DMS153 treated with DMSO at 0.1 percent for 48 hours (cell line): ENCODE results near the gene TEDC2.
A peak's percentile ranks its signal among the peaks of the same experiment; 100 is the strongest.
"Not testable (repeated sequence)": the region's sequence is repeated elsewhere in the genome, so short reads cannot be mapped to it uniquely, and the experiment has no call there.

Experiments used
- DNase-seq: peaks from one replicate; lab custom pipeline; 2025; ENCODE audit not compliant: unreplicated experiment; lab: John Stamatoyannopoulos, UW

The TEDC2 gene, protein sequence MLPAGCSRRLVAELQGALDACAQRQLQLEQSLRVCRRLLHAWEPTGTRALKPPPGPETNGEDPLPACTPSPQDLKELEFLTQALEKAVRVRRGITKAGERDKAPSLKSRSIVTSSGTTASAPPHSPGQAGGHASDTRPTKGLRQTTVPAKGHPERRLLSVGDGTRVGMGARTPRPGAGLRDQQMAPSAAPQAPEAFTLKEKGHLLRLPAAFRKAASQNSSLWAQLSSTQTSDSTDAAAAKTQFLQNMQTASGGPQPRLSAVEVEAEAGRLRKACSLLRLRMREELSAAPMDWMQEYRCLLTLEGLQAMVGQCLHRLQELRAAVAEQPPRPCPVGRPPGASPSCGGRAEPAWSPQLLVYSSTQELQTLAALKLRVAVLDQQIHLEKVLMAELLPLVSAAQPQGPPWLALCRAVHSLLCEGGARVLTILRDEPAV

DNA sequence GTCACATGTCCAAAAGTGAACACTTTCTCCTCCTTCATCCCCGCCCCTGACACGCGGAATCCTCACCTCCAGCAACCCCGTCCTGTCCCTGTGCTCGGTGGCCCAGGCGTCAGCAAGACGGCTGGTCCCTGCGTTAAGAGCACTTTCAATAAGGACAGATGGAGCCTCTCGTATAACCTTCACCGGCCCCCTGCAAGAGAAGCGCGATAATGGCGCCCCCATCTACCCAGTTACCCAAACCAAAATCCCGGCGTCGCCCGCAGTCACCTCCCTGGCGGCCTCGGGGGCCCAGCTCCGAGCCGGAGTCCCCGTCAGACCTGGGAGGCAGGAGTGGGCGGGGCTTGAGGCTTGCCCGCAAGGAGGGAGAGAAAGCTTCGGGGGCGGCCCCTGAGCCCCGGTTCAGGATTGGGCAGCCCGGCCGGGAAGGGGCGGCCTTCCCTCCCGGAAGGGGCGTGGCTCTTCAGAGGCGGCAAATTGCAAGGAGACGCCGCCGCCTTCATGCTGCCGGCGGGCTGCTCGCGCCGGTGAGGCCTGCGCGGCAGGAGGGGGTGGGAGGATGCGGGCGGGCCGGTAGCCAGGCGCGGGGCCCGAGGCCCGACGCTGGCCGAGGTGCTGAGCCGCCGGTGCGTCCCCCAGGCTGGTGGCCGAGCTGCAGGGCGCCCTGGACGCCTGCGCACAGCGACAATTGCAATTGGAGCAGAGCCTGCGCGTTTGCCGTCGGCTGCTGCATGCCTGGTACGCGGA lies at the start of gene TEDC2:
TEDC2 (plus strand) TSS at position 463 of the 744 bp plus-strand sequence; CDS start at position 499, 36 bp downstream.
- peak; percentile 98 for DNase-seq

DNA sequence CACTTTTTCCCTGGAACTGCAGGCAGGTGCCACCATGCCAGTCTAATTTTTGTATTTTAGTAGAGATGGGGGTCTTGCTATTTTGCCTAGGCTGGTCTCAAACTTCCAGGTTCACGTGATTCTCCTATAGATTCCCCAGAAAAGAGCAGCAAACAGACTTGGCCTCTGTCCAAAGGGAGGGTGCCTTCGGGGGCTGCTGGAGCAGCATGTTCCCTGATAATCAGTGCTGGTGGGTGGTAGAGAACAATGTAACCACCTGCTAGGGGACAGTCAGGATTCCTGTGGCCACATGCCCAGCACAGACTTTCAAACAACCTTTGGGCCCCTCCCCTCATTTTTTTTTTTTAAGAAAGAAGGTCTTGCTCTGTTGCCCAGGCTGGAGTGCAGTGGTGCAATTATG lies 44.8 kb upstream of the TEDC2 start:
- no peak for DNase-seq

DNA sequence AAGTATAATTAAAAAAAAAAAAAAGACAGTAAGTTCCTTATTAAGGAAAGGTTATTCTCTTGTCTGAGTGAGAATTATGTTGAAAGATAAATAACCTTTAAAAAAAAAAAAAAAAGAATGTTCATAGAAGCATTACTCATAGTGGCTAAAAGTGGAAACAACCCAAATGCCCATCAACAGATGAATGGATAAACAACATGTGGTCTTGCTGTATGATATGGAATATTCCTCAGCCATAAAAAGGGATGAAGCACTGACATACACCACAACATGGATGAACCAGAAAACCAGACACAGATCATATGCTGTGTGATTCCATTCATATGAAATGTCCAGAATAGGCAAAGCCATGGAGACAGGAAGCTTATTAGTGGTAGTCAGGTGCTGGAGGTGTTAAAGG lies 39.9 kb upstream of the TEDC2 start:
- no peak for DNase-seq

DNA sequence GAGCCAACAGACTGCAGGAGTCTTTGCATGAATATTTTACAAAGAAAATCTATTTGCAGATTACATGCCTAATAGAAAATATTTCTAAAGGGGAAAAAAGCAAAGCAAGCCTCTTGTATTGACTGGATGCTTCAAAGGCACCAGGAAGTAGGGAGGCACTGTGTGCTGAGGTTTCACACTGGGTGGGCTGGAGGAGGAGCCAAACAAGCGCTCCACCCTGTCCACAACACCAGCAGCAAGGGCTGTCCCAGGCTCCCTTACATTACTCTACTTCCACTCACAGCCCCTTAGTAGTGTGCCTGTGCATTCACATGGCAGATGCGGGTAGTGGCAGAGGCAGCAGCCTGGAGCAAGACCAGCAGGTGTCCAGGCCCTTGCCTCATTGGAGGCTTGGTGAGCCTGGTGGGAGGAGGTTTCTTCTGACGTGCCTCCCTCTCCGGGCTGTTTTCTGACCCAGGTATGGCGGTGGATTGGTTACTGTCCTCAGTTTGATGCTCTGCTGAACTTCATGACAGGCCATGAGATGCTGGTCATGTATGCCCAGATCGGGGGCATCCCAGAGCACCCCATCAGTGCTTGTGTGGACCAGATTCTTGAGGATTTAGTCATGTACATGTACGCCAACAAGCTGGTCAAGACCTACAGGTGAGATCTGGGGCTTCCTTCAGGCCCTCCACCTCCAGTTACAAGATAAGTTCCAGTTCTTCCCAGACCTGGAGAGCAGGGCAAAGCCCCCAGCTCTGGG lies 37.6 kb upstream of the TEDC2 start:
- DNase-seq, result no peak

DNA sequence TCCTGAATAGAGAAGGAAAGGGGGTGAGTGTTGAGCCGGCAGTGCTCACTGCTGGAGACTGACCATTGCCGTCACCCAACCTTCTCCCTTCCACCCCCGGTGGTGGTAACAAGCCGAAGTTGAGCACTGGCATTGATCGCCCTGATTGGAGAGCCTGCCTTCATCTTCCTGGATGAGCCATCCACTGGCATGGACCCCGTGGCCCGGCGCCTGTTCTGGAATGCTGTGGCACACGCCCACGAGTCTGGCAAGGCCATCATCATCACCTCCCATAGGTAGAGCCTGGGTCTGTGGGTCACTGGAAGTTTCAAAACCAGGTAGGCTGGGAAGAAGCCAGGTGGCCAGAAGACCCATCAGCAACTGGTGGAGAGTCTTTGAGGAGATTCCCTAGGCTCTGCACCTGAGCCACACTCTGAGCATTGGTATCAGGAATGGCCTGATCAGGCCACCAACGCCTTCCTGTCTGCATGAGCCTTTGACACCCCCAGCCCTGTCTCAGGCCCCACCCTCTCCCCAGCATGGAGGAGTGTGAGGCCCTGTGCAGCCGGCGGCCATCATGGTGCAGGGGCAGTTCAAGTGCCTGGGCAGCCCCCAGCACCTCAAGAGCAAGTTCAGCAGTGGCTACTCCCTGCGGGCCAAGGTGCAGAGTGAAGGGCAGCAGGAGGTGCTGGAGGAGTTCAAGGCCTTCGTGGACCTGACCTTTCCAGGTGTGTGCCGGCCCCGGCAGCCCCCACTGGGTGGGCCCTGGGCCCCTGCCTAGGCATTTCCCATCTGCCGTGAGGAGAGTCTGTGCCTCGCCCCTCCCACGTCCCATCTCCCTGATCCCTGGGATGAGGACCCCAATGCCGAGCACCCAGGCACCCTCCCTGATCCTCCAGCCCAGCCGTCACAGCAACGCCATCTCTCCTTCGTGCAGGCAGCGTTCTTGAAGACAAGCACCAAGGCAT lies 35.6 kb upstream of the TEDC2 start:
- DNase-seq, result no peak

DNA sequence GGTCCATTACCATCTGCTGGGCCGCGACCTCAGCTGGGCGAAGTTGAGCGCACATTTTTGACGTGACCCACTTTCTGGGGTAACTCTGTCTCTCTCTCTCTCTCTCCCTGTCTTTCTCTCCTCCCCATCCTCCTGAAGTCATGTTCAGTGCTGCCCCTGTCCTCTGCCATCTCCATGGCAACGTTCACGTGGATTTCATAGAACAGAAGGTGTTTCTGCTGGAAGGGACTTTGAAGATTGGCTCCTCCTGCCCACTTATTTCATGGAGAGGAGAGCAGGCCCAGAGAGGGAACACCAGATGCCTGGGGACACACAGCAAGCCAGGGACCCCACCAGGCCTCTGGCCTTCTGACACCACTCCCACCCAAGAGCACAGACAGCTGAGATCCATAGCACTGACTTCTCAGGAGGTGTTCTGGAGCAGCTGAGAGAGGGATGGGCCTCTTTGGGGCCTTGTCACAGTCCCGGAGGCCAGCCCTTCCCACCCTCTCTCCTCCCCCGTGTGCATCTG lies 34.8 kb upstream of the TEDC2 start:
- DNase-seq, result no peak

DNA sequence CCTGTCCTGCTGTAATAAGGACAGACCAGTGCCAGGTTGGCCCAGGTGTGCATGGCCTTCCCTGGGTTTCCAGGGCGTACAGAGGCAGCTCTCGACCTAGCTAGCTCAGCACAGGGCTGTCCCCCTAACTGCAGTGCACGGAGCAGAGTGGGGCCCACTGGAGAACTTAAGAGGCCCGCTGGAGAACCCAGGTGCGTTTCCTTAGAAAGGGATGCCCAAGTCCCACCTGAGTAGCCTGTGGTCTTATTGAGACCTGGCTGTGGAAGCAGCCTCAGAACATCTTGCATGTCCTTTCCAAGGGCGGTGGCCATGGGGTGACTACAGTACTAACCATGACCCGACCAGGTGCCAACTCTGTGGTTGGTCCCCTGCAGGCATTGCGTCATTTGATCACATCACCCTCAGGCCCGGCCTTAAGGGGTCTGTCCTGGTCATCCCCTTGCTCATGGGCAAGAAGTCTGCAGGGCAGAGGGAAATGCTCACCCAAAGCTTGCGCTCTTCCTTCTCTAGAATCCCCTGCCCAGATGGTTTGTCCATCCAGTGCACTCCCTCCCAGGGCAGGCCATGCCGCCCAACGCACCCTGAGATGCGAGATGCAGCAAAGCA lies 34.0 kb upstream of the TEDC2 start:
- no peak for DNase-seq

DNA sequence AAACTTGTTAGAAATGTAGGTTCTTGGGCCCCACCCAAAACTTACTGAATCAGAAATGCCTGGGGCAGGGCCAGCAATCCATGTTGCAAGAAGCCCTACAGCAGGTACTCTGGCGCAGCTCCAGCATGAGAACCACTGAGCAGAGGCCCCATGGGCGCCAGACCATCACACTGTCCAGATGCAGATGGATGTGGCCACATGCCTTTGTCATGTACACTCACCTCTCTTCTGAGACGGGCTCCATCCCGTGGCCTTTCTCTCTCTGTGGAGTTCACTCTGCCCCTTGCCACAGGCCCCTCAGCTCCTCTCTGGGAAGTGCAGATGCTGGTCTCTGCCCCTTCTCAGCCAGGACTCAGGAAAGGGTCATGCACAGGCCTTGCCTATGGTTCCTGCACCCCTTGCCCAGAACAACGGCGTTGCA lies 33.0 kb upstream of the TEDC2 start:
- no peak for DNase-seq

DNA sequence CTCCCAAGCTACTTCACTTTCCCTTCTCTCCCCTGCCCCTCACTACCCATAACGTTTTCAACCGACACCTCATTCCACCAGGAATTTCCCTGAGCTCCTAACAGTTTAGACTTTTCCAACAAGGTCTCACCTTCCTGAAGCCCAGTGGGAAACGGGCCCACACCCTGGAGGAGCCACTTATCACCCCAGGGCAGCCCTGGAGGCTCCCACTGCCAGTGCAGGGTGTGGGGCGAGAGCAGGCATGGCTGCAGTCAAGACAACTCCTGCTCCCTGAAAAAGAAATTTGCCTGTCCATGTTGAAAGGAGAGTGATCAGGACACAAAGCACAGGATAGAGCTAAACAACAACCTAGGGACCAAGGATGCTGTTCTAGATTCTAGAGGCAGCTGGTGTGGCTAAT lies 32.4 kb upstream of the TEDC2 start:
- no peak for DNase-seq

DNA sequence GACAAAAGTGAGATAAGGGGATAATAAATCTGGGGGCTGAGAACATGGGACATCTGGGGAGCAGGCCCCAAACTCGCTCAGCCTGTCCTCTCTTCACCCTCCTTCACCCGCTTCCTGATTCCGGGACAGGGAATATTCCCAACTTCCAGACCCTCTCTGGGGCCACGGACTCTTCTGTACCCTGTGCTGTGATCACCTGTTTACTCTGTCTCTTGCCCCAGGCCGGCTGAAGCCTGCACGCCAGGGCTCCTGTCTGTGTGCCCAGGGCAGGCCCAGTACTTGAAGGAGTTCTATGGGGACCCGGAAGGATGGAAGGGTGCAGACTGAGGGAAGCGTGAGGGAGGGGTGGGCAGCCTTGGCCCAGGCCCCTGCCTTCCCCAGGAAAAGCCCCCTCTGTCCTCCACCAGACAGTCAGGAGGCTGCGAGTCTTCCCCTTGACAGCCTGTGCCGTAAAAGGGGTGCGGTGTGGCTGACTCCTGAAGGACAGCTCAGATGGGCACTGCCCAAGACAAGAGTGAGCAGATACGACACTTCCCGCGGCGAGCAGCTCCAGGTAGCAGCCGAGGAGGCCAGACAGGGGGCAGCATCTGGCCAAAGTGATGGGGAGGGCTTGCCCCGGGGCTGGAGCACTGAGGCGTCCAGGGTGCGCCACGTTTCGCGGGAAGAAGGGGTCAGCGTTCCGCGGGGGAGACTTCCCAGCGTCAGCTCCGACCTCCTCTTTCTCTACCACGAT lies 31.7 kb upstream of the TEDC2 start:
- peak; percentile 11 for DNase-seq

DNA sequence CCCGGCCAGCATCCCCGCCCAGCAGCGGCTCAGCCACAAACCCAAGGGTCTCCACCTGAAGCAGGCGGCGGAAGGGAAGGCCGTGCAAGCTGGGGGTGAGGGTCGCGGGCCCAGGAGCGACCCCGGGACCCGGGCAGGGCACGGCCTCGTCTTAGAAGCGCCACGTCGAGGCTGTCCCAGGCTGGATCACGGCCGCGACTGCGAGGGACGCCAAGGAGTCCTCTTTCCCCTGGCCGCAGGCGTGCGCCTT lies 31.2 kb upstream of the TEDC2 start:
- DNase-seq, result no peak

DNA sequence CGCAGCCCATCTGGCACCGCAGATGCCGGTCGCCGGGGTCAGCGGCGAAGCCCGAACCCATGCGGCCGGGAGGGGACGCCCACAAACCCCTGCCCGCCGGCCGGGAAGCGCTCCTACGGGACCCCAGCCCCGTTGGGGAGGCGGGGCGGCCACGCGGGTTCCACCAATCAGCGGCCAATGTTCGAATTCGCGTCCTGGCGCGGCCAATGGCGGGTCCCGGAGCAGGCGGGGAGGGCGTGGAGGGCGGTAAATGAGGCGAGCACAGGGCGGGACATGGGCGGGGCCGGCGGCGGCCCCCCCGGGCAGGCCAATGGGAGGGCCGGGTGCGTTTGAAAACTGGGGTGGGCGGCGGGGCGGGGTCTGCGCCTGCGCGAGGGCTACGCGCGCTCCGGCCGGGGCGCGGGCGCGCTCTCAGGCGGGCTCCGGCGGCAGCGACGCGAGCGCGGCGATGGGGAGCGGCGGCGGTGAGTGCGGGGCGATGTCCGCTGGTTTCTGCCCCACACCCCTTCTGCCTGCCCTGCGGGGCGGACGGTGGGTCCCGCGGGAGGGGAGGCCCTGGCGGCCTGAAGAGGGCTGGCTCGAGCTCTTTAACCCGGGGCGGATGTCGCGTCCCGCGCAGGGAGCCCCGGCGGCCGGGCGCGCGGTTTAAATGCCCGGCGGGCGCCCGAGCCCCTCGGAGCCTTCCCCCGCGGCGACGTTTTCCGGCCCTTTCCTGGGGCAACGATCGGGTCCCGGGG lies 30.7 kb upstream of the TEDC2 start, which contains the start of gene CCNF:
CCNF (plus strand) TSS at position 414 of the 737 bp plus-strand sequence; CDS start at position 449, 35 bp downstream.
- DNase-seq, result peak; percentile 86

DNA sequence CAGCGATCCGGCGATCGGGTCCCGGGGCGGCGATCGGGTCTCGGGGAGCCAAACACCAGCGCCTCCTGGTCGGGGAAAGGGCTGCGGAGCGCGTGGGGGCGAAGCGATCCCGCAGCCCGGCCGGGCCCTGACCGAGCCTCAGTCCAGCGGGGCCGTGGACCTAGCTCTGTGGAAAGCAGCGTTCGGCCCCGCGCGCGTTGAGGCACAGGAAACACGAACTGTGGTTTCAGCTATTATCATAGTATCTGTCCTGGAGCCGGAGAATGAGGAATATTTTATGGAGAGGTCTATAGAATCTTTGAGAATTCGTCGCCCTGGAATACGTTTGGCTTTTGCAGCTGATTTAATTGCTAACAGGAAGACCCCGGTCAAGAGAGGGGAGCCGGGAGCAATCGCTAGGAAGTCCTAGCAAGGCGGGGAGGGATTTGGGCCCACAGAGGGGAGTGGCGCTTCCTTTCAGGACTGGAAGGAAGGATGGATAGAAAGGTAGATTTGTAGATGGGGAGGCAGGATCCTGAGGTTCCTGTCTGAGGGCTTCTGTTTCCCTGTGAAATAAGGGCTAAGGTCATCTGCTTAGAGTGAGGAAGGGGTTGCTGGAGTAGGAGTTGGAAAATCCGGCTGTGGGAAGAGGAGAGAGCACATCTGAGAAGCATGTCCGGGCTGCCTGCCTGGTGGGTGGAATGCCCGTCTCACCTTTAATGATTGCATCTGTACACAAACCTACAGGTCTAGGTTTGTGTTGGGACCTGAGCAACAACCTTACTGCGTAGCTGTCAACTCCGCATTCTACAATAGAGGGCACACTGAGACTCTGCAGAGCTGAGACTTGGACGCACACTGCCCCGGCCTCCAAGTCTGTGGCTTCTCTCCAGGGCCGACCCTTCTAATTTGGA lies 29.9 kb upstream of the TEDC2 start:
- DNase-seq, result no peak

DNA sequence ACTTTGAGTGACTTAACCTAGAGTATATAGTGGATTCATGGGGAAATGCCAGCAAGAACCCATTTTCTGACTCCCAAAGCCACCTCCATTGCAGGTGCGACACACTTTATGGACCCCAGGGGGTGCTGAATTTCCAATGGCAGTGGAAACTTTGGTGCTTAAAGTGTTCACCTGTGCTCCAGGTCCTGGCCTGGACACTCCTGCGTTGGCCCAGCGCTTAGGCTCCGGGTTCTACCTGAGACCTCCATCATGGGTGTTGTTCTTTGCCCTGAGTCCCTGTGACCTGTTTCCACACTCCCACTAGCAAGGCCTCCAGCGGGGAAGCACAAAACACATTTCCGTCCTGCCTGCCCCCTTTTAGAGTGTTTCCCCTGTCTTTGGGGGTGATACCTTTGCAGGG lies 27.6 kb upstream of the TEDC2 start:
- no peak for DNase-seq

DNA sequence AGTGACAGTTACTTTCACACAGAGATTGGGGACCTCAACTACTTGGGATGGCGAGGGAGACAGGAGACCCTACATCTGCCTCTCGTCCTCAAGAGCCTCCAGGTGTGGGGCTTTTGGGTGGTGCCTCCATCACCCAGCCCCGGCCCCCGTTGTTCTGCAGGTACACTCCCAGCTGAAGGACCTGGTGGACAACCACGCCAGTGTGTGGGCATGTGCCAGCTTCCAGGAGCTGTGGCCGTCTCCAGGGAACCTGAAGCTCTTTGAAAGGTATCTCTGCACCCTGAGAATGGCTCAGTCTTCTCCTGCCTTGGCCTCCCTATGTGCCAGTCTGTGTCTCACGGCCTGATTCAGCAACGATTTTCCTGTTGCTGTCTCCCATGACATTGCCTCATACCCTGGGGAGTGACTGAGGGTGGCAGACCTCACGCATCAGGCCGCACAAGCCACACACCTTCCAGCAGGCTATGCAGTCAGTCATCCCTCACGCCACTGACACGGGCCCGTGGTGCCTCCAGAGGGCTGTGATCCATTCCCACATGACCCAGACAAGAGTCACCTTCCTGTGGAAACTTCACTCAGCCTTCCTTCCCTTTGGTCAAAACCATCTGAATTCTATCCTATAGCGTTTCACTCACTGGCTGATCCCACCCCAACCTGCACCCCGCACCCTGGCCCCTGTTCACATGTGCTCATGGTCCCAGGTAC lies 27.0 kb upstream of the TEDC2 start:
- DNase-seq, result no peak

DNA sequence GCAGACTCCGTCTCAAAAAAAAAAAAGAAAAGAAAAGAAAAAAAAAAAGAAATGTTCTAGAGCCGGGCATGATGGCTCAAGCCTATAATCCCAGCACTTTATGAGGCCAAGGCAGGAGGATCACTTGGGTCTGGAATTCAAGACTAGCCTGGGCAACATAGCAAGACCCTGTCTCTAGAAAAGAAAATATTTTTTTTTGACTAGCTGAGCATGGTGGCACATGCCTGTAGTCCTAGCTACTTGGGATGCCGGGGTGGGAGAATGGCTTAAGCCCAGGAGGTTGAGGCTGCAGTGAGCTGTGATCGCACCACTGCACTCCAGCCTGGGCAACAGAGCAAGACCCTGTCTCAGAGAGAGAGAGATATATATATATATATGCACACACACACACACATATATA lies 24.7 kb upstream of the TEDC2 start:
- DNase-seq, result not testable (repeated sequence)

DNA sequence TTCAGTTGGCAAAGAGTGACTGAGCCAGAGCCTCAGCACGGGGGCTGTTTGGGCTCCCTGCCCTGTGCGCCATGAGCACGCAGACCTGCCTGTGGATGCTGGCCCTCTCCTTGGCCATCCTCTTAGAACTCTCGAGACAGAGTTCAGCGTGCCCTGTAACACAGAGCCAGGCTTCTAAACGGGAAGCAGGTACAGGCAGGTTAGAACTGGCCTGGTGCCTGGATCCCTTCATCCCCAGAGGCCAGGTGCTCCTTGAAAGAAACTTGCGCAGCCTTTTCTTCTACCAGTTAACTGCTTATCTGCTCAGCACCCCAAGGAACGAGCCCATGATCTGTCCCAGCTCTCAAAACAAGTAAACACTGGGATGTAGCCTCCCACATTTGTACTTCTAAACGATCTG lies 23.8 kb upstream of the TEDC2 start:
- DNase-seq, result no peak
